ENCODE measurements around the gene LRCH1. TPM values are rescaled to one million over a fixed set of nuclear protein-coding genes. Genes with fewer than 3 reads are reported as not detected.

LRCH1 gene
- total and polyA plus RNA-seq, 2 of the 13 experiments (the other 11 are each of a cell fraction or from before 2014, with no cell fraction given): 4.1 to 12.6 TPM

GRCh38 chr13:46797501-46798237 is 244.7 kb downstream of the LRCH1 start (continued):
- TF ChIP-seq FOXO4 (CRISPR knock-in tag; conservative IDR thresholded peaks at IDR 0.05) (no peak), ZNF841 (CRISPR knock-in tag; IDR thresholded peaks at IDR 0.05; ENCODE audit: borderline replicate concordance) (no peak), HDAC2 (CRISPR knock-in tag; IDR thresholded peaks at IDR 0.05) (no peak), IKZF1 (IDR thresholded peaks at IDR 0.05) (no peak), GMEB1 (CRISPR knock-in tag; IDR thresholded peaks at IDR 0.05; ENCODE audit: borderline replicate concordance) (no peak), DPF2 (CRISPR knock-in tag; IDR thresholded peaks at IDR 0.05; ENCODE audit: borderline replicate concordance, low read depth) (no peak), SETDB1 (CRISPR knock-in tag; IDR thresholded peaks at IDR 0.05; ENCODE audit: borderline replicate concordance) (no peak), HHEX (CRISPR knock-in tag; IDR thresholded peaks at IDR 0.05) (no peak), ZNF605 (CRISPR knock-in tag; IDR thresholded peaks at IDR 0.05) (no peak), JUN (CRISPR knock-in tag; IDR thresholded peaks at IDR 0.05) (no peak), IRX3 (CRISPR knock-in tag; IDR thresholded peaks at IDR 0.05; ENCODE audit: borderline replicate concordance, low read depth) (no peak), THAP8 (CRISPR knock-in tag; IDR thresholded peaks at IDR 0.05; ENCODE audit: borderline replicate concordance) (no peak), ELF1 (CRISPR knock-in tag; IDR thresholded peaks at IDR 0.05) (no peak), LBX2 (CRISPR knock-in tag; IDR thresholded peaks at IDR 0.05; ENCODE audit: borderline replicate concordance) (no peak), PATZ1 (CRISPR knock-in tag; IDR thresholded peaks at IDR 0.05) (no peak), KLF9 (CRISPR knock-in tag; IDR thresholded peaks at IDR 0.05; ENCODE audit: low read depth) (no peak), ZNF619 (CRISPR knock-in tag; IDR thresholded peaks at IDR 0.05) (no peak), TIGD3 (CRISPR knock-in tag; IDR thresholded peaks at IDR 0.05; ENCODE audit: borderline replicate concordance) (no peak)

Measured in HepG2 (cell line).